GM12878 (cell line): ENCODE data around the gene CATSPERD. TPM values are rescaled to one million over a fixed set of nuclear protein-coding genes. Genes with fewer than 3 reads are reported as not detected.

Source experiments
- ATAC-seq: fragments of 200-7000 bp; cut with Tn5 transposase; 3 replicates; pipeline ENCODE4 v1.9.1; 2020; ENCODE audit warnings: mild to moderate bottlenecking, moderate library complexity
- BruUV-seq: library from RNA; stranded (reverse); fragments of 400-500 nt; replicated peaks from 2 replicates; lab custom pipeline; 2021; lab: Mats Ljungman, UMichigan
- CTCF ChIA-PET: fragments of 300-600 bp; sonication (Branson Sonifier 250); formaldehyde crosslinking; extraction: SDS; loops from one replicate; lab custom pipeline; 2021; ENCODE audit warnings: inconsistent platforms; lab: Yijun Ruan, JAX
- POLR2A ChIA-PET: fragments of 350-600 bp; formaldehyde crosslinking; extraction: SDS; loops from one replicate; lab custom pipeline; 2021; ENCODE audit warnings: inconsistent platforms; lab: Charles Lee
- RAD21 ChIA-PET: fragments of 300-600 bp; sonication (Branson Sonifier 250); formaldehyde crosslinking; loops from one replicate; lab custom pipeline; 2023; ENCODE audit warnings: antibody characterized with exemption; ENCODE audit not compliant: unreplicated experiment; lab: Charles Lee
- SMC1A ChIA-PET: fragments of 300-600 bp; sonication (Branson Sonifier 250); formaldehyde crosslinking; loops from one replicate; lab custom pipeline; 2023; ENCODE audit not compliant: unreplicated experiment, uncharacterized antibody; lab: Charles Lee
- DNase-seq: peaks from one replicate; pipeline ENCODE4 v3.0.0-alpha.2; 2011; ENCODE audit warnings: low read depth, low spot score
- FAIRE-seq: peaks from 3 replicates; lab custom pipeline; 2011; peaks lifted over from hg19 to GRCh38; lab: Jason Lieb, UNC
- H2AFZ ChIP-seq: 2 replicates; pipeline ENCODE4 v1.6.0; 2011; ENCODE audit warnings: low read depth, low read length, control low read depth; ENCODE audit not compliant: control insufficient read depth
- H3K27ac ChIP-seq: 2 replicates; pipeline ENCODE4 v1.5.1; 2011; ENCODE audit warnings: control low read depth; ENCODE audit not compliant: control insufficient read depth, insufficient read depth
- H3K27me3 ChIP-seq, 2 experiments: replicated peaks in 1 of 2; 2 replicates each; pipeline versions ENCODE4 v1.6.0 to v1.6.1; 2011; ENCODE audit warnings: low read length in 1 of 2; ENCODE audit not compliant: control insufficient read depth in 2 of 2, insufficient read depth in 2 of 2
- H3K36me3 ChIP-seq, 2 experiments: 2 replicates each; pipeline ENCODE4 v1.5.1; 2011; ENCODE audit warnings: low read length in 1 of 2; ENCODE audit not compliant: control insufficient read depth in 2 of 2, insufficient read depth in 2 of 2
- H3K4me1 ChIP-seq: 2 replicates; pipeline ENCODE4 v1.6.1; 2011; ENCODE audit warnings: mild to moderate bottlenecking, low read length, moderate library complexity, mixed read lengths; ENCODE audit not compliant: control insufficient read depth, insufficient read depth
- H3K4me2 ChIP-seq: 2 replicates; pipeline ENCODE4 v1.6.0; 2011; ENCODE audit warnings: control low read depth; ENCODE audit not compliant: control insufficient read depth, insufficient read depth
- H3K4me3 ChIP-seq: fragments of 200-600 bp; sonication (generic); 2 replicates; pipeline ENCODE4 v1.5.1; 2016
- H3K79me2 ChIP-seq: 2 replicates; pipeline ENCODE4 v1.6.0; 2011; ENCODE audit warnings: low read length; ENCODE audit not compliant: control insufficient read depth, insufficient read depth
- H3K9ac ChIP-seq: 2 replicates; pipeline ENCODE4 v1.8.0; 2011; ENCODE audit warnings: low read length, control low read depth, mixed read lengths; ENCODE audit not compliant: control insufficient read depth, insufficient read depth
- H3K9me3 ChIP-seq: replicated peaks from 3 replicates; pipeline ENCODE4 v1.5.1; 2011; ENCODE audit warnings: mild to moderate bottlenecking, low read length; ENCODE audit not compliant: control insufficient read depth, insufficient read depth
- H4K20me1 ChIP-seq: 2 replicates; pipeline ENCODE4 v1.6.0; 2011; ENCODE audit not compliant: control insufficient read depth, insufficient read depth
- CBX5 ChIP-seq: sonication (generic); IDR thresholded peaks from 2 replicates; pipeline ENCODE4 v1.6.1; 2016; ENCODE audit warnings: low read depth, moderate library complexity, mild to moderate bottlenecking, inconsistent platforms
- CEBPB ChIP-seq, 2 experiments: fragments of 150-350 bp in 1 of 2; IDR thresholded peaks; 2 replicates each; pipeline ENCODE4 v1.6.1; 2012 to 2014; ENCODE audit warnings: low read depth in 2 of 2, low read length in 2 of 2, borderline replicate concordance in 1 of 2, inconsistent platforms in 1 of 2
- E2F4 ChIP-seq: IDR thresholded peaks from 2 replicates; pipeline ENCODE4 v1.6.1; 2012; ENCODE audit warnings: low read depth, low read length, improper control_type of control experiment
- E2F8 ChIP-seq: fragments of 450-650 bp; IDR thresholded peaks from 2 replicates; pipeline ENCODE4 v1.6.1; 2018; ENCODE audit warnings: mild to moderate bottlenecking, low read depth, moderate library complexity; ENCODE audit not compliant: partially characterized antibody
- ESRRA ChIP-seq: IDR thresholded peaks from 2 replicates; pipeline ENCODE4 v1.6.1; 2012; ENCODE audit warnings: mild to moderate bottlenecking, low read length, improper control_type of control experiment
- ETV6 ChIP-seq, 2 experiments: fragments of 450-650 bp in 1 of 2; IDR thresholded peaks in 1 of 2; conservative IDR thresholded peaks in 1 of 2; 2 replicates each; pipeline ENCODE4 v1.6.1; 2014; ENCODE audit warnings: antibody characterized with exemption in 1 of 2, borderline replicate concordance in 1 of 2, low read depth in 1 of 2, mild to moderate bottlenecking in 1 of 2, moderate library complexity in 1 of 2
- HDAC2 ChIP-seq: fragments of 200-600 bp; sonication (generic); IDR thresholded peaks from 2 replicates; pipeline ENCODE4 v1.6.1; 2017
- LARP7 ChIP-seq: fragments of 450-650 bp; IDR thresholded peaks from 2 replicates; pipeline ENCODE4 v1.6.1; 2017; ENCODE audit warnings: mild to moderate bottlenecking
- MXI1 ChIP-seq: fragments of 150-350 bp; IDR thresholded peaks from 2 replicates; pipeline ENCODE4 v1.6.1; 2011; ENCODE audit warnings: low read depth, mild to moderate bottlenecking, inconsistent platforms, low read length, improper control_type of control experiment
- NRF1 ChIP-seq: conservative IDR thresholded peaks from 2 replicates; pipeline ENCODE4 v1.6.1; 2011; ENCODE audit warnings: mild to moderate bottlenecking, low read depth, low read length, improper control_type of control experiment
- PML ChIP-seq: IDR thresholded peaks from 2 replicates; pipeline ENCODE4 v1.6.1; 2012; ENCODE audit warnings: low read length, inconsistent platforms
- REST ChIP-seq: IDR thresholded peaks from 2 replicates; pipeline ENCODE4 v1.6.1; 2012; ENCODE audit warnings: mild to moderate bottlenecking, low read depth, low read length
- SRF ChIP-seq, 2 experiments: IDR thresholded peaks; 2 replicates each; pipeline ENCODE4 v1.6.1; 2011; ENCODE audit warnings: low read depth in 2 of 2, low read length in 2 of 2, mild to moderate bottlenecking in 1 of 2, moderate library complexity in 1 of 2
- WRNIP1 ChIP-seq: IDR thresholded peaks from 2 replicates; pipeline ENCODE4 v1.6.1; 2011; ENCODE audit warnings: low read depth, low read length, improper control_type of control experiment, borderline replicate concordance
- ZNF622 ChIP-seq: fragments of 450-650 bp; IDR thresholded peaks from 2 replicates; pipeline ENCODE4 v1.6.1; 2017; ENCODE audit warnings: mild to moderate bottlenecking, inconsistent platforms
- ZZZ3 ChIP-seq: IDR thresholded peaks from 2 replicates; pipeline ENCODE4 v1.6.1; 2011; ENCODE audit warnings: low read depth; ENCODE audit not compliant: control insufficient read depth, insufficient read length
- WGBS: methylation state at CpG from one replicate; pipeline ENCODE4 v1.1.6; 2016; ENCODE audit warnings: low lambda C conversion rate; ENCODE audit not compliant: insufficient replicate concordance, insufficient coverage; ENCODE audit errors: missing lambda C conversion rate; 5-methylcytosine and 5-hydroxymethylcytosine counted together
- in situ Hi-C: fragments of 300-500 bp; cut with MboI; formaldehyde crosslinking; loops from 9 replicates; pipeline ENCODE4 v1.14.3; 2018; ENCODE audit warnings: mixed read lengths
- intact Hi-C: fragments of 100-400 bp; cut with micrococcal nuclease; formaldehyde crosslinking; loops from one replicate; pipeline ENCODE4 v1.14.2; 2022; ENCODE audit not compliant: unreplicated experiment
- polyA plus RNA-seq, 11 experiments: library from polyadenylated mRNA; depleted of rRNA in 4 of 11; unstranded in 6 of 11; stranded (reverse) in 5 of 11; fragments of >200 nt; fragmentation: Nextera tagmentation in 4 of 11; fragmentation: Illumina TruSeq in 1 of 11; extraction: Ambion mirVana in 4 of 11; extraction: Trizol in 1 of 11; gene quantifications; 1 replicate in 1 of 11; 2 replicates in 10 of 11; pipeline versions ENCODE4 v1.2.1 to v1.2.3, GENCODE V29; 2011 to 2016; ENCODE audit warnings: inconsistent platforms in 2 of 11, missing spikeins in 2 of 11, low read depth in 1 of 11
- total RNA-seq, 4 experiments: library from RNA; depleted of rRNA in 3 of 4; stranded (reverse); fragments of >200 nt in 3 of 4; fragmentation: Illumina TruSeq in 1 of 4; extraction: Trizol in 1 of 4; gene quantifications; 2 replicates each; pipeline versions ENCODE4 v1.2.1 to v1.2.3, GENCODE V29; 2013 to 2021

CATSPERD gene
- total and polyA plus RNA-seq, 10 of the 15 experiments (the other 5 are each of a cell fraction or from before 2014, with no cell fraction given): 0.02 to 0.38 (median 0.11) TPM; not detected in 5

- no peaks in the 10 kb centered on the region for H4K20me1 ChIP-seq
- no peak for TF ChIP-seq PML
- no peak for TF ChIP-seq ZZZ3
- no peak for TF ChIP-seq CBX5
- TF ChIP-seq ZNF622: no peak
- no peak for TF ChIP-seq SRF (IDR thresholded peaks at IDR 0.05; ENCODE audit: low read depth in 2 of 2, low read length in 2 of 2)
- no peak for TF ChIP-seq E2F8
- no peak for TF ChIP-seq E2F4
- TF ChIP-seq HDAC2: no peak
- no peak for TF ChIP-seq WRNIP1
- no peak for TF ChIP-seq REST
- no peak for TF ChIP-seq ETV6 (conservative IDR thresholded peaks at IDR 0.05 in 1 of 2, IDR thresholded peaks at IDR 0.05 in 1 of 2; ENCODE audit: borderline replicate concordance in 1 of 2, low read depth in 1 of 2)
- no peak for TF ChIP-seq LARP7
- TF ChIP-seq NRF1: no peak
- TF ChIP-seq MXI1: no peak
- no peak for TF ChIP-seq ESRRA
- TF ChIP-seq CEBPB (IDR thresholded peaks at IDR 0.05; ENCODE audit: borderline replicate concordance in 1 of 2, low read depth in 2 of 2, low read length in 2 of 2): no peak
- TF ChIP-seq, all 136 proteins: peak for 0
- H2AFZ ChIP-seq: no peak overlapping the region
- intact Hi-C loops (no loop called here), in situ Hi-C loops (no loop called here)
- BruUV-seq: no TSS peak
- no peak overlapping the region for H3K4me3 ChIP-seq
- H3K27me3 ChIP-seq: peaks cover 0 to 4% of the 10 kb centered on the region in 2 experiments; a peak in 2 of 4 replicates
- H3K4me2 ChIP-seq: no peak overlapping the region
- no peak for DNase-seq
- no peak for FAIRE-seq
- H3K79me2 ChIP-seq: no peaks in the 10 kb centered on the region
- ChIA-PET CTCF (interaction anchor here (1.1 kb wide), 1 partner anchor 21 kb away, joined by 4 read pairs; no protein-coding TSS in a partner anchor), SMC1A (no interaction called here), RAD21 (no interaction called here), POLR2A (no interaction called here)
- H3K9me3 ChIP-seq: no peaks in the 10 kb centered on the region
- no peak overlapping the region for H3K27ac ChIP-seq
- no peak overlapping the region for H3K9ac ChIP-seq
- ATAC-seq: no peak
- H3K36me3 ChIP-seq: no peaks in the 10 kb centered on the region
- peaks cover 24% of the 10 kb centered on the region for H3K4me1 ChIP-seq
- WGBS: 85% methylated on average over 10 of the region's 10 CpGs
Observed at GRCh38 chr19:5824751-5825150, 104.3 kb downstream of the CATSPERD start.
